ENCODE data around the gene SLC13A3. TPM values are rescaled to one million over a fixed set of nuclear protein-coding genes. Genes with fewer than 3 reads are reported as not detected.

Gene SLC13A3
- total and polyA plus RNA-seq, 9 donors: 0.36 to 7.1 (median 4.6) TPM

- H3K4me3 ChIP-seq: no peak overlapping the region
- no peak overlapping the region for H3K27ac ChIP-seq
- peaks cover 3% of the 10 kb centered on the region for H3K4me1 ChIP-seq (ENCODE audit: insufficient read depth)
- no peaks in the 10 kb centered on the region for H3K36me3 ChIP-seq
- 28 to 74% (median 50%) methylated on average over 4 of the region's 4 CpGs for WGBS, 3 donors
- TF ChIP-seq CTCF (IDR thresholded peaks at IDR 0.05) (no peak), POLR2A (IDR thresholded peaks at IDR 0.05) (no peak), EP300 (IDR thresholded peaks at IDR 0.05) (no peak)
- no peak for DNase-seq
- intact Hi-C loops (cut with DNase I): no loop called here
- H3K27me3 ChIP-seq: no peaks in the 10 kb centered on the region
- no peaks in the 10 kb centered on the region for H3K9me3 ChIP-seq
Measured at GRCh38 chr20:46691196-46691595, 39.9 kb upstream of the SLC13A3 start.

GRCh38 chr20:46690219-46691106, 39.2 kb upstream of the SLC13A3 start:
- intact Hi-C loops (cut with DNase I): no loop called here
- DNase-seq: no peak
- Histone ChIP-seq H3K9me3 (no peaks in the 10 kb centered on the region), H3K4me1 (ENCODE audit: insufficient read depth) (peaks cover 3% of the 10 kb centered on the region), H3K27me3 (no peaks in the 10 kb centered on the region), H3K36me3 (no peaks in the 10 kb centered on the region), H3K27ac (no peak overlapping the region), H3K4me3 (peak overlapping the region; percentile 33)
- 45 to 50% (median 48%) methylated on average over 13 of the region's 13 CpGs for WGBS, 3 donors
- TF ChIP-seq EP300 (IDR thresholded peaks at IDR 0.05) (no peak), CTCF (IDR thresholded peaks at IDR 0.05) (no peak), POLR2A (IDR thresholded peaks at IDR 0.05) (no peak)

GRCh38 chr20:46689754-46690085, 38.5 kb upstream of the SLC13A3 start:
- Histone ChIP-seq H3K27ac (peak overlapping the region in 1 of 2 donors; percentile 63), H3K4me3 (peak overlapping the region; percentile 33), H3K27me3 (no peaks in the 10 kb centered on the region), H3K4me1 (ENCODE audit: insufficient read depth) (peaks cover 3% of the 10 kb centered on the region), H3K9me3 (no peaks in the 10 kb centered on the region), H3K36me3 (no peaks in the 10 kb centered on the region)
- intact Hi-C loops (cut with DNase I): no loop called here
- 0% methylated on average over 12 of the region's 12 CpGs for WGBS, 3 donors
- DNase-seq: no peak
- TF ChIP-seq EP300 (IDR thresholded peaks at IDR 0.05) (no peak), POLR2A (IDR thresholded peaks at IDR 0.05) (no peak), CTCF (IDR thresholded peaks at IDR 0.05) (no peak)

- intact Hi-C loops (cut with DNase I): no loop called here
- TF ChIP-seq EP300 (IDR thresholded peaks at IDR 0.05) (no peak), POLR2A (IDR thresholded peaks at IDR 0.05) (peak; percentile 81), CTCF (IDR thresholded peaks at IDR 0.05) (peak in 2 of 3 donors; percentile 64)
- H3K4me3 ChIP-seq: peak within 1 kb of the TSS; percentile 99
- no peaks in the 10 kb centered on the region for H3K36me3 ChIP-seq
- peak; percentile 99 for DNase-seq
- no peaks in the 10 kb centered on the region for H3K27me3 ChIP-seq
- H3K9me3 ChIP-seq: no peaks in the 10 kb centered on the region
- peak within 1 kb of the TSS; percentile 76 to 85 for H3K27ac ChIP-seq
- 0 to 1% (median 0%) methylated on average over 49 to 71 of the region's 71 CpGs for WGBS, 3 donors
- peaks cover 3% of the 10 kb centered on the region for H3K4me1 ChIP-seq (ENCODE audit: insufficient read depth)
Measured at GRCh38 chr20:46689082-46689753, 38.0 kb upstream of the SLC13A3 start, which contains the start of gene TP53RK. Gene TP53RK, minus strand, starts transcription at chr20:46689444. Its CDS starts 30 bp downstream, at chr20:46689414.

All from ovary (tissue), 9 donors.